Neural progenitor cell (in vitro differentiated cells): ENCODE data around the gene TRIM7. TPM values are rescaled to one million over a fixed set of nuclear protein-coding genes. Genes with fewer than 3 reads are reported as not detected.

Experiments used
- DNase-seq: peaks from one replicate; pipeline ENCODE4 v3.0.0-alpha.2; 2016; ENCODE audit warnings: low spot score
- H2AFZ ChIP-seq: fragments of 200-600 bp; sonication (generic); replicated peaks from 2 replicates; pipeline ENCODE4 v1.6.1; 2016; ENCODE audit warnings: antibody characterized with exemption
- H3F3A ChIP-seq: fragments of 200-600 bp; sonication (generic); 2 replicates; pipeline ENCODE4 v1.6.1; 2016; ENCODE audit warnings: antibody characterized with exemption, low read depth
- H3K27ac ChIP-seq: fragments of 200-600 bp; sonication (generic); 2 replicates; pipeline ENCODE4 v1.5.1; 2016; ENCODE audit warnings: mild to moderate bottlenecking
- H3K27me3 ChIP-seq: fragments of 200-600 bp; sonication (generic); 2 replicates; pipeline ENCODE4 v1.6.1; 2016; ENCODE audit warnings: mild to moderate bottlenecking, moderate library complexity
- H3K36me3 ChIP-seq: fragments of 200-600 bp; sonication (generic); 2 replicates; pipeline ENCODE4 v1.5.1; 2016
- H3K4me1 ChIP-seq: fragments of 200-600 bp; sonication (generic); 2 replicates; pipeline ENCODE4 v1.6.1; 2016; ENCODE audit warnings: mixed run types
- H3K4me2 ChIP-seq: fragments of 200-600 bp; sonication (generic); 2 replicates; pipeline ENCODE4 v1.6.1; 2016
- H3K4me3 ChIP-seq: fragments of 200-600 bp; sonication (generic); 2 replicates; pipeline ENCODE4 v1.5.1; 2016
- H3K79me2 ChIP-seq: fragments of 200-600 bp; sonication (generic); 2 replicates; pipeline ENCODE4 v1.6.1; 2016; ENCODE audit warnings: low read depth
- H3K9ac ChIP-seq: fragments of 200-600 bp; sonication (generic); 2 replicates; pipeline ENCODE4 v1.6.1; 2016
- H3K9me3 ChIP-seq: fragments of 200-600 bp; sonication (generic); 2 replicates; pipeline ENCODE4 v1.5.1; 2016; ENCODE audit warnings: low read depth
- H4K20me1 ChIP-seq: fragments of 200-600 bp; sonication (generic); 2 replicates; pipeline ENCODE4 v1.6.1; 2016; ENCODE audit warnings: low read depth
- H3K27ac Mint-ChIP-seq: 3 replicates; pipeline ENCODE4 v1.8.0; 2021; ENCODE audit warnings: mixed read lengths
- H3K27me3 Mint-ChIP-seq: 2 replicates; pipeline ENCODE4 v1.8.0; 2022; ENCODE audit warnings: low read depth, mild to moderate bottlenecking, inconsistent platforms, moderate library complexity, mixed read lengths; ENCODE audit not compliant: insufficient read depth
- H3K36me3 Mint-ChIP-seq: 3 replicates; pipeline ENCODE4 v1.8.0; 2021; ENCODE audit warnings: mixed read lengths
- H3K4me1 Mint-ChIP-seq: 3 replicates; pipeline ENCODE4 v1.8.0; 2021; ENCODE audit warnings: mixed read lengths
- H3K4me3 Mint-ChIP-seq: 3 replicates; pipeline ENCODE4 v1.8.0; 2021; ENCODE audit warnings: mild to moderate bottlenecking, moderate library complexity, mixed read lengths
- H3K9me3 Mint-ChIP-seq: 3 replicates; pipeline ENCODE4 v1.8.0; 2020; ENCODE audit warnings: mixed read lengths
- EZH2 ChIP-seq: fragments of 200-600 bp; sonication (generic); IDR thresholded peaks from 2 replicates; pipeline ENCODE4 v1.6.1; 2017; ENCODE audit warnings: antibody characterized with exemption, mild to moderate bottlenecking, moderate library complexity
- EZH2phosphoT487 ChIP-seq: fragments of 200-600 bp; sonication (generic); IDR thresholded peaks from 2 replicates; pipeline ENCODE4 v1.6.1; 2017; ENCODE audit warnings: antibody characterized with exemption
- total RNA-seq: library from RNA; depleted of rRNA; stranded (reverse); fragments of >200 nt; gene quantifications from 2 replicates; pipeline ENCODE4 v1.2.3, GENCODE V29; 2015; ENCODE audit warnings: low replicate concordance
- TF ChIP-seq, protein P1 (sequence below): fragments of 200-600 bp; sonication (generic); IDR thresholded peaks from 2 replicates; pipeline ENCODE4 v1.5.1; 2017; ENCODE audit warnings: antibody characterized with exemption, mild to moderate bottlenecking

Gene TRIM7
- total RNA-seq, 1 donor from 2014 or later = not detected

GRCh38 chr5:181194489-181195248 is 10.3 kb downstream of the TRIM7 start:
- H3F3A ChIP-seq = peaks cover 8% of the 10 kb centered on the region
- H3K4me3 ChIP-seq = no peak overlapping the region
- H3K79me2 ChIP-seq = no peaks in the 10 kb centered on the region
- H3K4me2 ChIP-seq = no peak overlapping the region
- Mint-ChIP-seq H3K4me1 (peaks cover 33% of the 10 kb centered on the region), H3K27ac (no peak overlapping the region), H3K36me3 (no peaks in the 10 kb centered on the region), H3K4me3 (no peak overlapping the region), H3K27me3 (peaks cover 42% of the 10 kb centered on the region), H3K9me3 (peaks cover 7% of the 10 kb centered on the region)
- H2AFZ ChIP-seq = no peak overlapping the region
- H3K9ac ChIP-seq = no peak overlapping the region
- H3K4me1 ChIP-seq = peaks cover 21% of the 10 kb centered on the region
- DNase-seq = no peak
- peaks cover 16% of the 10 kb centered on the region for H4K20me1 ChIP-seq
- H3K27ac ChIP-seq = no peak overlapping the region
- no peak for TF ChIP-seq EZH2
- no peak for TF ChIP-seq EZH2phosphoT487
- TF ChIP-seq, protein P1, sequence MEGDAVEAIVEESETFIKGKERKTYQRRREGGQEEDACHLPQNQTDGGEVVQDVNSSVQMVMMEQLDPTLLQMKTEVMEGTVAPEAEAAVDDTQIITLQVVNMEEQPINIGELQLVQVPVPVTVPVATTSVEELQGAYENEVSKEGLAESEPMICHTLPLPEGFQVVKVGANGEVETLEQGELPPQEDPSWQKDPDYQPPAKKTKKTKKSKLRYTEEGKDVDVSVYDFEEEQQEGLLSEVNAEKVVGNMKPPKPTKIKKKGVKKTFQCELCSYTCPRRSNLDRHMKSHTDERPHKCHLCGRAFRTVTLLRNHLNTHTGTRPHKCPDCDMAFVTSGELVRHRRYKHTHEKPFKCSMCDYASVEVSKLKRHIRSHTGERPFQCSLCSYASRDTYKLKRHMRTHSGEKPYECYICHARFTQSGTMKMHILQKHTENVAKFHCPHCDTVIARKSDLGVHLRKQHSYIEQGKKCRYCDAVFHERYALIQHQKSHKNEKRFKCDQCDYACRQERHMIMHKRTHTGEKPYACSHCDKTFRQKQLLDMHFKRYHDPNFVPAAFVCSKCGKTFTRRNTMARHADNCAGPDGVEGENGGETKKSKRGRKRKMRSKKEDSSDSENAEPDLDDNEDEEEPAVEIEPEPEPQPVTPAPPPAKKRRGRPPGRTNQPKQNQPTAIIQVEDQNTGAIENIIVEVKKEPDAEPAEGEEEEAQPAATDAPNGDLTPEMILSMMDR = no peak
- H3K27me3 ChIP-seq = peaks cover 61% of the 10 kb centered on the region
- H3K9me3 ChIP-seq = no peaks in the 10 kb centered on the region
- no peaks in the 10 kb centered on the region for H3K36me3 ChIP-seq

GRCh38 chr5:181193656-181194055 is 11.3 kb downstream of the TRIM7 start:
- peaks cover 39% of the 10 kb centered on the region for H3K27me3 Mint-ChIP-seq

GRCh38 chr5:181192337-181193046 is 12.5 kb downstream of the TRIM7 start:
- peak overlapping the region; percentile 82 for H3K4me2 ChIP-seq
- TF ChIP-seq EZH2phosphoT487 (no peak), EZH2 (no peak)
- TF ChIP-seq, protein P1 = no peak
- H3K36me3 Mint-ChIP-seq = peaks cover 8% of the 10 kb centered on the region

More at GRCh38 chr5:181193656-181194055, 11.3 kb downstream of the TRIM7 start:
- peaks cover 30% of the 10 kb centered on the region for H3K4me1 Mint-ChIP-seq
- no peak overlapping the region for H3K9ac ChIP-seq
- peaks cover 4% of the 10 kb centered on the region for H3K36me3 Mint-ChIP-seq
- no peak overlapping the region for H3K27ac Mint-ChIP-seq
- DNase-seq = no peak
- H3K36me3 ChIP-seq = no peaks in the 10 kb centered on the region
- no peaks in the 10 kb centered on the region for H3K9me3 ChIP-seq
- peaks cover 11% of the 10 kb centered on the region for H3K9me3 Mint-ChIP-seq
- peaks cover 10% of the 10 kb centered on the region for H3F3A ChIP-seq
- TF ChIP-seq EZH2 = no peak
- no peak overlapping the region for H3K4me3 ChIP-seq
- peaks cover 14% of the 10 kb centered on the region for H3K4me1 ChIP-seq
- no peak overlapping the region for H2AFZ ChIP-seq
- peaks cover 25% of the 10 kb centered on the region for H4K20me1 ChIP-seq
- peaks cover 59% of the 10 kb centered on the region for H3K27me3 ChIP-seq
- H3K79me2 ChIP-seq = no peaks in the 10 kb centered on the region
- H3K4me2 ChIP-seq = no peak overlapping the region
- H3K27ac ChIP-seq = no peak overlapping the region
- H3K4me3 Mint-ChIP-seq = peak overlapping the region; percentile 99

More at GRCh38 chr5:181192337-181193046, 12.5 kb downstream of the TRIM7 start:
- peaks cover 25% of the 10 kb centered on the region for H4K20me1 ChIP-seq
- DNase-seq = no peak
- peak overlapping the region; percentile 88 for H3K4me3 ChIP-seq
- H3K4me3 Mint-ChIP-seq = peak overlapping the region; percentile 99
- no peak overlapping the region for H3K27ac ChIP-seq
- peaks cover 21% of the 10 kb centered on the region for H3K9me3 Mint-ChIP-seq
- no peak overlapping the region for H3K9ac ChIP-seq
- peak overlapping the region; percentile 75 for H2AFZ ChIP-seq
- peaks cover 2% of the 10 kb centered on the region for H3K4me1 ChIP-seq
- H3K4me1 Mint-ChIP-seq = peaks cover 32% of the 10 kb centered on the region
- peaks cover 47% of the 10 kb centered on the region for H3K27me3 Mint-ChIP-seq
- H3K27me3 ChIP-seq = peaks cover 48% of the 10 kb centered on the region
- H3K36me3 ChIP-seq = no peaks in the 10 kb centered on the region
- no peaks in the 10 kb centered on the region for H3K79me2 ChIP-seq
- peaks cover 16% of the 10 kb centered on the region for H3F3A ChIP-seq
- H3K27ac Mint-ChIP-seq = peak overlapping the region; percentile 25
- H3K9me3 ChIP-seq = no peaks in the 10 kb centered on the region
